ENCODE data around the gene GLB1L2.
"Not testable (repeated sequence)": the region's sequence is repeated elsewhere in the genome, so short reads cannot be mapped to it uniquely, and the experiment has no call there.

The GLB1L2 gene, protein sequence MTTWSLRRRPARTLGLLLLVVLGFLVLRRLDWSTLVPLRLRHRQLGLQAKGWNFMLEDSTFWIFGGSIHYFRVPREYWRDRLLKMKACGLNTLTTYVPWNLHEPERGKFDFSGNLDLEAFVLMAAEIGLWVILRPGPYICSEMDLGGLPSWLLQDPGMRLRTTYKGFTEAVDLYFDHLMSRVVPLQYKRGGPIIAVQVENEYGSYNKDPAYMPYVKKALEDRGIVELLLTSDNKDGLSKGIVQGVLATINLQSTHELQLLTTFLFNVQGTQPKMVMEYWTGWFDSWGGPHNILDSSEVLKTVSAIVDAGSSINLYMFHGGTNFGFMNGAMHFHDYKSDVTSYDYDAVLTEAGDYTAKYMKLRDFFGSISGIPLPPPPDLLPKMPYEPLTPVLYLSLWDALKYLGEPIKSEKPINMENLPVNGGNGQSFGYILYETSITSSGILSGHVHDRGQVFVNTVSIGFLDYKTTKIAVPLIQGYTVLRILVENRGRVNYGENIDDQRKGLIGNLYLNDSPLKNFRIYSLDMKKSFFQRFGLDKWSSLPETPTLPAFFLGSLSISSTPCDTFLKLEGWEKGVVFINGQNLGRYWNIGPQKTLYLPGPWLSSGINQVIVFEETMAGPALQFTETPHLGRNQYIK

DNA sequence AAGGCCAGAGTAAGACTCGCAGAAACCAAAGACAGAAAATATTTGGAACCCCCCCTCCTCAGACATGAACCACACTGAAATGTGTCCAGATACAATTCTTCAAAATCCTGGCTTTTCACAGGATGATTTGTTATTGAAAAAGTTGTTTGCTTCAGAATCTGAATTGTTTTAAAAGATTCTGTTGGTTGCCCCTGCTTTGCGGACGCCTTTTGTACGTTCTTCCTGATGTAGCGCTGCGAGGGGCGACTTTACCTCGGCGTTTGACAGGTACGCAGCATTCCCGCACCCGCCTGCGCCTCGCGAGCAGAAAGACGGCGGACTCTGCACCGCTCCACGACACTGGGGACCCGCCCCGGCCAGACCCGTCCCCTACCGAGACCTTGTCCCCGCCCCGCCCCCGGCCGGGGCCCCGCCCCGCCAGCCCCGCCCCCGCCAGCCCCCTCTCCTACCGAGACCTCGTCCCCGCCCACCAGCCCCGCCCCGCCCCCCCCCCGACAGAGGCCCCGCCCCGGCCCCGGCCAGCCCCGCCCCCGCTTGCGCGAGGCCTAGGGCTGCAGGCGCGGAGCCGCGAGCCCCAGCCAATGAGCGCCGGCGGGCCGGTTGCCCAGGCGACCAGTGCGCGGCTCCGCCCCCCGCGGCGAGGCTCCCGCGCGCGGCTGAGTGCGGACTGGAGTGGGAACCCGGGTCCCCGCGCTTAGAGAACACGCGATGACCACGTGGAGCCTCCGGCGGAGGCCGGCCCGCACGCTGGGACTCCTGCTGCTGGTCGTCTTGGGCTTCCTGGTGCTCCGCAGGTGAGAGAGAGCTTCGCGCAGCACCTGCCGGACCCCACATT, at the start of gene GLB1L2:
Gene GLB1L2 (plus strand): TSS at position 635 of the 835 bp plus-strand sequence. CDS start 74 bp downstream, at position 709.
- DNase-seq (ENCODE audit: low spot score): peak; percentile 12

DNA sequence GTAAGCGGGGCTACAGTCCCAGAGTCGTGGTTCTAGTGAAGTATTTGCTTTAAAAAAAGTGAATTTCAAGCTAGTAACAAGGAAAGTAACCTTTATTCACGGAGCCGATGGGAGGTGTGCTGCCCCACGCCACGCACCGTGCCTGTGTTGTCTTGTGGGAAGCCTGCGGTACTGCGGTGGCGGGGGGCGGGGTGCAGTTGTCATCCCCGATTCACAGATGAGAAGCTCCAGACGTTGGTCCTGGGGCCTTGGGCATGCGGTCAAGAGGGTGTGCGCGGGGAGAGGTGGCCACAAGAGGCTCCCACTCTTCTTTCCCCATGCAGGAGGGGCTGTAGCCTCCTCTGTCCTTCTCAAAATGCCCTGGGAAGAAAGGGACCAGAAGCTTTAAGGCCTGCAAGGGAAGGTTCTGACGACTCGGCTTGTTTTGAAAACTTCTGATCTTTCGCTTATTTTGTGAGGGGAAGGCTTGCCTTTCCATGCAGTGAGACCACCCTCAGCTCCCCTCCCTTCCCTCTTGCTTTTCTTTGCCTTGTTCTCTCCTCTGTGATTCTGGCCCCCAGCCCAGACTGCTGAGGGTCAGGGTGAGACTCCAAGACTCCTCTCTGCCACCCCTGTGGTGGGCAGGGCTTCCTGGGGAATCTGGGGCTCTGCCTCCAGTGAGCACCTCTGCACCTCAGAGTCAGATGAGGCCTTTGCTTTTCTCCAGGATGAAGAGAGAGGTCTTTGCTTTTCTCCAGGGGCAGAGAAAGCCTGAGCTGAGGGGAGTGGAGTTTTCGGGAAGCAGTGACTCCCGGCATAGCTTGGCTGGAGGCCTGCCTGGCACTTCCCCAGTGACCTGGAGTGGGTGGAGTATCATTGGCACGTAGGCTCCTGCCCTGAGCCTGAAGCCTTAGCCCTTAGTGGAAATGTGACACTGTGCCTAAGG, 49.4 kb upstream of the GLB1L2 start:
- no peak for DNase-seq (ENCODE audit: low spot score)

DNA sequence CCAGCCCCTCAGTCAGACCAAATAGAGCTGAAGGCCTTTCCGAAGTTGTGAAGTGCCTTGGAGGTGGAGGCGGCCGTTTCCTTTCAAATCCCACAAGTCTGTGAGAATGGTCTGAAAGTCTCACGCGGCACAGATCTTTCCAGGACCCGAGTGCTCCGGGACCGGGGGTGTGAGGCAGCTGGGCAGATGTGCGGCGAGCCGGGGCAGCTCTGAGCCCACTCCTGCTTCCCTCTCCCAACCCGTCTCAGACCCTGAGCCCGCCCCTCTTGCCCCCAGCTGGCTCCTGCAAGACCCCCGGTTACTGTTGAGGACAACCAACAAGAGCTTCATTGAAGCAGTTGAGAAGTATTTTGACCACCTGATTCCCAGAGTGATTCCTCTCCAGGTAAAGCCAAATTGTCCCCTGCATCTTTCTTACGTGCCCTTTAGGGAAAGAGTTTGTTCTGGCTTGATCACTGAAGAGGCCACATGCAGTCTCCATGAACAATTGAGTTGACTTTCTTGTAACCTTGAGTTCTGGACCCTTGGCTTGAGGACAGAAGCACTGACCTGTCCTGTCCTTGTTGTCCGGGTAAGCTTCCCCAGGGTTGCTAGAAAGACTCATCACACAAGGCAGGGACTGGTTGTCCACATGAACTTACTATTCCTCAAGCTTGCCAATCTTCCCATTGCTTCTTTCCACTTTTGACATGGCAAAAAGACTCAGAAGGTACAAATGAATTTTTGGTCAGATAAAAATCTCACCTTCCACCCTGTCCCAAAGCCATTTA, 48.1 kb upstream of the GLB1L2 start:
- no peak for DNase-seq (ENCODE audit: low spot score)

DNA sequence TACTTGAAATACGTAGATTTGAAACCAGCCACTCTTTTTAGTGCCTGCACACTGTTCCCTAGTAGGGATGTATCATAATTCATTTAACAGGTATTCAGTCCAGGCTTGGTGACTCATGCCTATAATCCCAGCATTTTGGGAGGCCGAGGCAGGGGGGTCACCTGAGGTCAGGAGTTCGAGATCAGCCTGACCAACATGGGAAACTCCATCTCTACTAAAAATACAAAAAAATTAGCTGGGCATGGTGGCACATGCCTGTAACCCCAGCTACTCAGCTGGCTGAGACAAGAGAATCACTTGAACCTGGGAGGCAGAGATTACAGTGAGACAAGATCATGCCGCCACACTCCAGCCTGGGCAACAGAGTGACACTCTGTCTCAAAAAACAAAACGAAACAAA, 47.4 kb upstream of the GLB1L2 start:
- not testable (repeated sequence) for DNase-seq (ENCODE audit: low spot score)

DNA sequence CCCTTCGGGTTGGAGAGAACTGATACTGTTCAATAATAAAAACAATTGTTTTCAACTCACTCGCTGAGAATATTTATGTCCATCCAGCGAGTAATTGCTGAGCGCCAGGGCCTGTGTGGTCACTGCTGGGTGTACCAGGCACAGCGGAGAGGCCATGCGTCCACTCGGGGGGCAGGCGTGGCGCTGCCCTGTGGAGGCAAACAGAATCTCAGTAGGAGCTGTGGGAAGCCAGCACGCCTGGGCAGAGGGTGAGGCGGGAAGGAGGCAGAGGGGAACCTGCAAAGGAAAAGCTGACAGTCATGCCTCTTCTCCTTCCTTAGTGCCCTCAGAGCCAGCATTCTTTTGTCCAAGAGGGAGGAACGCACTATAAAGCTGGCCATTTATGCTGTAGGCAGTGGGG, 44.2 kb upstream of the GLB1L2 start:
- no peak for DNase-seq (ENCODE audit: low spot score)

DNA sequence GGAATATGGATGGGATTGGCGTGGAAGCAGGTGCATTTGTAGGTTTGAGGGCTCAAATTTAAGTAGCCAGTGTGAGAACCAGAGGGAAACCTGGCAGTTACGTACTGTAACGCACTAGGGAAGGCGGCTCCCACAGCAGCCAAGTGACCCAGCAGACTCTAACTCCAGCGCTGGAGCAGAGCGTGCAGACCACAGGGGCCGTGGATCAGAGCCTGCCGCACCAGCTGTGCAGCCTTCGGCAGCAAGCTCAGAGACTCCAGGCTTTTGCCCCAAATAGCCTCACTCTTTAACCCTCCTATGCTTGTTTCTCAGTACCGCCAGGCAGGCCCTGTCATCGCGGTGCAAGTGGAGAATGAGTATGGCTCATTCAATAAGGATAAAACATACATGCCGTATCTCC, 43.3 kb upstream of the GLB1L2 start:
- no peak for DNase-seq (ENCODE audit: low spot score)

DNA sequence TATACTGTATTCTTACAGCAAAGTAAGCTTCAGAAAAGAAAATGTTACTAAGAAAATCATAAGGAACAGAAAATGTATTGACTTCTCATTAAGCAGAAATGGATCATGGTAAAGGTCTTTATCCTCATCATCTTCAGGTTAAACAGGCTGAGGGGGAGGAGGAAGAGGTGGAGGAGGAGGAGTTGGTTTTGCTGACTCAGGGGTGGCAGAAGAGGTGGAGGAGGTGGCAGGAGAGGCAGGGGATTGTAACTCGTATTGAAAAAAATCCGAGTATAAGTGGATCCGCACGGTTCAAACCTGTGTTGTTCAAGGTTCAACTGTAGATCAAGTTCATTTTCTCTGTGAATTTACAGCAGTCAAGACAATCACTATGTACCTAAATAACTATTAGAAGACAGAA, 42.6 kb upstream of the GLB1L2 start:
- DNase-seq (ENCODE audit: low spot score): no peak

DNA sequence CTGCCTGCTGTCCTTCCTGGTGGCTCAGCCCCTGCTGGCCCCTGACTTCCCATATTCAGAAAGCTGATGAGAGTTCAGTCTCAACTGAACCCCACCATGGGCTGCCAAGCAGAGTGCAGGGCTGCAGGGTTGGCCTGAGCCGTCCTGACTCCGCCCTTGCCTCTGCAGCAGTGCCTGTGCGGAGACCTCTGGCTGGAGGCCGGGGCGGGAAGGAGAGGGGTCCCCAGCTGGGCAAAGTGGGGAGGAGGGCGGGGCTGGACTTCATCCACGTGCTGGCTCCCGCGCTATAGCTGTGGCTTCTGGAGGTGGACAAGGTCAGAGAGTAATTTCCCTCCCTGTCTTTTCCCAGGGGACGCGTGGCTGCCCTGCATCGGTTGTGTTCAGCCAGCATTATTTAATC, 42.0 kb upstream of the GLB1L2 start:
- DNase-seq (ENCODE audit: low spot score): no peak

DNA sequence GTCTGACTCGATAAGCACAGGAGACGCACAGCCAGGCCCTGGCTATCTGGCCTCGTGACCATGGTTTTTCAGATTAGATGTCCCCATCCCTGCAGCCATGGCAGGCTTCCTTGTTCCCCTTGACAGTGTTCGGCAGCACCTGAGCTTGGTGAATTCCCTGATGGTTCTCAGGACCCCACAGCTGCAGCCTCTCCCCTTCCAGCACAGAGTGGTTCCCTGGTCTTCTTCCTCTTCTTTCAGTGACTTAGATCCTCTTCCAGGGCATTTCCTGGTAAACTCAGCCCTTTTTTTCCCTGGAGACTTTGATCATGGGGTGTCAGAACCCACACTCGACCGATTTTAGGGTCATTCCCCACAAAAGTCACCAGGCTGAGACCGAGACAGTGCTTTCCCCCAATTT, 41.1 kb upstream of the GLB1L2 start:
- DNase-seq (ENCODE audit: low spot score): no peak

DNA sequence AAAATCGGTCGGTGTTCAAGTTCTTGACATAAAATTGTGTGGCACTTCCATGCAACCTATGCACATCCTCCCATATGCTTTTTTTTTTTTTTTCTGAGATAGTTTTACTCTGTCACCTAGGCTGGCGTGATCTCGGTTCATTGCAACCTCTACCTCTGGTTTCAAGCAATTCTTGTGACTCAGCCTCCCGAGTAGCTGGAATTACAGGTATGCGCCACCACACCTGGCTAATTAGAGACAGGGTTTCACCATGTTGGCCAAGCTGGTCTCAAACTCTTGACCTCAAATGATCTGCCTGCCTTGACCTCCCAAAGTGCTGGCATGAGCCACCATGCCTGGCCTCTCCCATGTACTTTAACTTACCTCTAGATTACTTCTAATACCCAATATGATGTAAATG, 40.6 kb upstream of the GLB1L2 start:
- no peak for DNase-seq (ENCODE audit: low spot score)

DNA sequence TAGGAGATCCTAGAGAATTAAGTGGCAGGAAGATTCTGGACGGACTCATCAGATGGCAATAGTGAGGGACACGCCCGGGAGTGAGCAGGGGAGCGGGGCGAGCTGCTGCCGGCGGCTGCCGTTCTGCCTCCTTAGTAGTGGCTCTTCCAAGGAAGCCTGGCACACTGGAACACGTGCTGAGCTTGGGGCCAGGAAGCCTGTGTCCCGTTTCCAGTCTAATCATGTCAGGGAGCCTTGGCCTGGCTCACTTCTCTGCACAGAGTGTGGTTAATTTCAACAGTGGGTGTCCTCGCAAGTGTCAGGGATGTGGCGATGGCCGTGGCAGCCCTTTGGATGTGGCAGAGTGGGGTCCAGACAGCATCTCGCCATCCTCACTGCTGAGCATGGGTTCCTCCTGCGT, 39.1 kb upstream of the GLB1L2 start:
- no peak for DNase-seq (ENCODE audit: low spot score)

DNA sequence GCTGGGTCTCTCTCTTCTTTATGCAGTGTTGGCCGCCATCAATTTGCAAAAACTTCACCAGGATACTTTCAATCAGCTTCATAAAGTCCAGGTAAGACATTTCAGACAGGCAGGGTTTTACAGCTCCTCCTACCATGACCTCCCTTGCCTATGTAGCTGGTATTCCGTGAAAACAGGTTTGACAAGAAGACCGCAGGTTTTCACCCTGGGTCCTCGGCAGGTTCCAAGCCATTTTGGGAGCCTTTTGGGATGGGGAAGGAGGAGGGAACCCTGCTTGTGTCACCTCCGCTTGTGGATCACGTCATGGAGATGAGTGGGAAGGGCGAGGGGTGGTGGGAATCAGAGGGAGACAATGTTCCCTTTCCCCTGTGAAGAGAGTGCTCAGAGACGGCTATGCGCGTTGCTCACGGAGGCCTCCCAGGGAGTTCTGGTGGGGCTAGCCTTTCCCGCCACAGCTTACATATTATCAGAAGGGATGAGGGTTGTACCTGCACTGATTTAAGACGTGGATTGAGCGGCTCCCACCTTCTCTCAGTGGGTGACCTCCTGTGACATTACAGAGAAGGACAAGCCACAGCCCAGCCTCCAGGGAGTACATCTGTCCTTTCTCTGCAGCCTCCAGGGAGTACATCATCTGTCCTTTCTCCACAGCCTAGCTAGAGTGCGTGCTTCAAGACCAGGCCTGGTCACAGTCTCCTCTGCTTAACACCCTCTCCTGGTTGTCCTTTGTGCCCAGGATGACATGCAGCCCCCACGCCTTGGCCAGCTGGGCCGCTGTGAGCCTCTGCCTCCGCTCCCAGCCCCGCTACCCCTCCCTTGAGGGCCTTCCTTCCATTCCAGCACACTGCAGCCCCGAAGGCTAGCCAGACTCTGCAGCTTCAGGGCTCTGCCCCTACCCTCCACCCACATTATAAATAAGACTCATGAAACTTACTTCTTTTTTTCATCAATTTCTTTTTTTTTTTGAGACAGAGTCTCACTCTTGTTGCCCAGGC, 38.4 kb upstream of the GLB1L2 start:
- no peak for DNase-seq (ENCODE audit: low spot score)

DNA sequence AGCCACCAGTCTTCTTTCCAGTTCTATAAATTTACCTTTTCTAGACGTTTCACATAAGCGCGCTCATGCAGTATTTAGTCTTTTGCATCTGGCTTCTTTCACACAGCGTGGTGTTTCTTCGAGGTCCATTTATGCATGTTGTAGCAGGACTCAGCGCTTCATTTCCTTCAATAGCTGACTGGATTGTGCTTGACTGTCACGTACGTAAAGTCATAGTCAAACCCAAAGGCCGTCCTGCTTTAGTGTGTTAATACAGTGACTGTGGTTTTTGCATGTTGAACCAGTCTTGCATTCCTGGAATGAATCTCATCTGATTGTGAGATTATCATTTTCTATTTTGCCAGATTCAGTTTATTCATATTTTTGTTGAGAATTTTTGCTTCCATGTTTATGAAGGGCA, 37.1 kb upstream of the GLB1L2 start:
- DNase-seq (ENCODE audit: low spot score): no peak

DNA sequence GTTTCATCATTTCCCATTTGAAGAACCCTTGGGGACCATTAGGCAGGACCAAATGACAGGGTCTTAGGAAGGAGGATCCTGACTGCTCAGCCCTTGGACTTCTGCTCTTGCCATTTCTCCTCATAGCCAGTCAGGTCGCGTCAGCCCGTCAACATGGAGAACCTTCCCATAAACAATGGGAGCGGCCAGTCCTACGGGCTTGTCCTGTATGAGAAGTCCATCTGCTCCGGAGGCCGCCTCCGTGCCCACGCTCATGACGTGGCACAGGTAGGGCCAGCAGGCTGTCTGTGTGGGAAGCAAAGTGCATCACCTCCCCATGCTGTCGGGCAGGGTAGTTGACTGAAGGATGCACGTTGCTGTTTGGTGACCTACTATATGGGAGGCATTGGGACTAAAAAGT, 19.6 kb upstream of the GLB1L2 start:
- no peak for DNase-seq (ENCODE audit: low spot score)

DNA sequence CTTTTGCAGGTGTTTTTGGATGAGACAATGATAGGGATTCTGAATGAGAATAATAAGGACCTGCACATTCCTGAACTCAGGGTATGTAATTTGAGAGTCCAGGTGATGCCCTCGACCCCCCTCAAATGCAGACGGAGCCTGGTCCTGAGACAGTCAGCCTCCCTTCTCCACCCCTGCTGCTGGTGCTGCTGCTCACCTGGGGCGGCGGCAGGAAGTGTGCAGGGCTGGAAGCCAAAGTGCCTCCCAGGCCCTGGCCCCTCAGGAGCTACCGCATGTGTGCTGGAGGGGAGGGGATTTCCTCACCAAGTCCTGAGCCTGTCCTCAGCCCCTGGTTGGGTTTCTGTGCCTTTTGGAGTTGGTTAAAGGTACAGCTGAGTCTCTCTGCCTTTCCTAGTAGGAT, 19.0 kb upstream of the GLB1L2 start:
- no peak for DNase-seq (ENCODE audit: low spot score)

DNA sequence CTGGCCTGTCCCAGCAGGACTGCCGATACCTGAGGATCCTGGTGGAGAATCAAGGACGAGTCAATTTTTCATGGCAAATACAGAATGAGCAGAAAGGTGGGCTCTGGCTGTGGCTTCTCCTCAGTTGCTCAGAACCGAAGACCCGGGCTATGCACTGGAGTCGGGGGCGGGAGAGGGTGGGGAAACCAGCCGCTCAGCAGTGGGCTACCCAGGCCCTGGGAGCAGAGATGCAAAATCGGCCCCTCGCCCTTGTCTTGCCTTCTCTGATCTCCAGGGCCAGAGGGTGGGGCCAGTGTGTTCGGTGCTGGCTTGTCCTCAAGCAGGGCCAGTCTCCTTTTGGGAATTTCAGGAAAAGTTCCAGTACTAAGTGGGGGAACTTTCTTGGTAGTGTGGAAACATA, 18.4 kb upstream of the GLB1L2 start:
- no peak for DNase-seq (ENCODE audit: low spot score)

DNA sequence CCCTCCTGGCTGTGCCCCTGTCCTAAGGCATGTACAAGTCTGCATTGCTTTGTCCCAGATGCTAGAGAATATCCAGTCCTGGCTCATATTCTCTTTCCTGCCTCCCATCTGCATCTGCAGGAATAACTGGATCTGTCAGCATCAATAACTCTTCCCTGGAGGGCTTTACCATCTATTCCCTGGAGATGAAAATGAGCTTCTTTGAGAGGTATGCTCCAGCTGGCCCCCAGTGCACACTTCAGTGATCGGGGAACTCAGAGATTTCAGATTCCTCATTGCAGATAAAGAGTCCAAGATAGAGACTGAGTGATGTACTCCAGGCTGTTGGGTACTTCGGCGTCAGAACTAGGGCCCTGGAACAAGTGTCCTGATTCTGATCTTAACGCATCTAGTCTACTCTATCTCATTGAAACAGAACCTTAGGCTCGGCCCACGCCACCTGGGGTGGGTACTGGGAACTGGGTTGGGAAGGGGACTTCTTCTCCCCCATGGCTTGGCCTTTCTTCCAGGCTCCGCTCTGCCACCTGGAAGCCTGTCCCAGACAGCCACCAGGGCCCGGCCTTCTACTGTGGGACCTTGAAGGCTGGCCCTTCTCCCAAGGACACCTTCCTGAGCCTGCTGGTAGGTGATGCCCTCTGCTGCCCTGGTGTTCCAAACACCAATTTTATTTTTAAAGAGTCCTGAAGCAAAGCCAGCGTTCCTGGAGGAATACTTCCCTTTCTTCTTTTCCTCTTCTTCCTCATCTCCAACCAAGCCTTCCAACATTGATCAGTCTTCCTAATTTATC, 17.8 kb upstream of the GLB1L2 start:
- no peak for DNase-seq (ENCODE audit: low spot score)

DNA sequence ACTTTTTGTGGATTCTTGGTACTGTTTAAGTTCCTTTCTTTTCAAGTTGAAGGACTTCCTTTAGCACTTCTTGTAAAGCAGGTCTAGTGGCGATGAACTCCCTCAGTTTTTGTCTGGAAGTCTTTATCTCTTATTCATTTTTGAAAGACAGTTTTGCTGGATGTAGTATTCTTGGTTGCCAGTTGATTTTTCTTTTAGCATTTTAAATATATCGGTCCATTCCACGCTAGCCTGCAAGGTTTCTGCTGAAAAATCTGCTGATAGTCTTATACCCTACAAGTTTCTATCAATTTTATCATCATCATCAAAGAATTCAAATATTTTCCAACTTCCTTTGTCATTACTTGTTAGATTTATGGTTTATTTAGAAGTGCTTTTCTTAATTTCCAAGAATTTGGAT, 14.7 kb upstream of the GLB1L2 start:
- DNase-seq (ENCODE audit: low spot score): no peak

DNA sequence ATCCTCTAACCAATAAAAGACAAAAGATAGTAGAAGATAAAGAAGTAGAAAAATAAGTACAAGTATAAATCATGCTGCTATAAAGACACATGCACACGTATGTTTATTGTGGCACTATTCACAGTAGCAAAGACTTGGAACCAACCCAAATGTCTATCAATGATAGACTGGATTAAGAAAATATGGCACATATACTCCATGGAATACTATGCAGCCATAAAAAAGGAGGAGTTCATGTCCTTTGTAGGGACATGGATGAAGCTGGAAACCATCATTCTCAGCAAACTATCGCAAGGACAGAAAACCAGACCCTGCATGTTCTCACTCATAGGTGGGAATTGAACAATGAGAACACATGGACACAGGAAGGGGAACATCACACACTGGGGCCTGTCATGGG, 10.4 kb upstream of the GLB1L2 start:
- not testable (repeated sequence) for DNase-seq (ENCODE audit: low spot score)
